IPS DF 19.7 (cell line): ENCODE data around the gene ERBB4.
A peak's percentile ranks its signal among the peaks of the same experiment; 100 is the strongest.

ENCODE experiments used
- DNase-seq: peaks from one replicate; pipeline ENCODE4 v3.0.0-alpha.2; 2013; ENCODE audit warnings: low read depth, low spot score

ERBB4 gene

GRCh38 chr2:211836409-211836808 lies 702.2 kb downstream of the ERBB4 start:
- DNase-seq: no peak

- no peak for DNase-seq
Observed at GRCh38 chr2:211835695-211836094, 702.9 kb downstream of the ERBB4 start.

- no peak for DNase-seq
Observed at GRCh38 chr2:211833582-211834279, 704.9 kb downstream of the ERBB4 start.

GRCh38 chr2:211829725-211830124 lies 708.9 kb downstream of the ERBB4 start:
- no peak for DNase-seq

GRCh38 chr2:211823886-211824479 lies 714.6 kb downstream of the ERBB4 start:
- no peak for DNase-seq

GRCh38 chr2:211822686-211823335 lies 715.8 kb downstream of the ERBB4 start:
- no peak for DNase-seq

GRCh38 chr2:211816754-211817153 lies 721.8 kb downstream of the ERBB4 start:
- no peak for DNase-seq

GRCh38 chr2:211812587-211812986 lies 726.0 kb downstream of the ERBB4 start:
- no peak for DNase-seq

- no peak for DNase-seq
Observed at GRCh38 chr2:211802666-211803065, 735.9 kb downstream of the ERBB4 start.

- no peak for DNase-seq
Observed at GRCh38 chr2:211800001-211800400, 738.6 kb downstream of the ERBB4 start.

GRCh38 chr2:211798868-211799267 lies 739.7 kb downstream of the ERBB4 start:
- no peak for DNase-seq

- no peak for DNase-seq
Observed at GRCh38 chr2:211793690-211794089, 744.9 kb downstream of the ERBB4 start.

GRCh38 chr2:211789982-211790381 lies 748.6 kb downstream of the ERBB4 start:
- DNase-seq: no peak

- DNase-seq: peak; percentile 77
Observed at GRCh38 chr2:211766689-211767088, 771.9 kb downstream of the ERBB4 start.

- no peak for DNase-seq
Observed at GRCh38 chr2:211762479-211762878, 776.1 kb downstream of the ERBB4 start.

GRCh38 chr2:211760103-211760502 lies 778.5 kb downstream of the ERBB4 start:
- DNase-seq: no peak

GRCh38 chr2:211756266-211756665 lies 782.3 kb downstream of the ERBB4 start:
- DNase-seq: no peak

GRCh38 chr2:211755187-211755586 lies 783.4 kb downstream of the ERBB4 start:
- DNase-seq: no peak

- no peak for DNase-seq
Observed at GRCh38 chr2:211751848-211752247, 786.8 kb downstream of the ERBB4 start.

GRCh38 chr2:211748339-211748738 lies 790.3 kb downstream of the ERBB4 start:
- DNase-seq: no peak

- DNase-seq: peak; percentile 20
Observed at GRCh38 chr2:211745295-211746097, 793.1 kb downstream of the ERBB4 start.

- DNase-seq: no peak
Observed at GRCh38 chr2:211744379-211744778, 794.2 kb downstream of the ERBB4 start.
